OCI-LY3 (cell line): ENCODE measurements around the gene CD300H.

Experiments
- CTCF ChIP-seq: fragments of 200-600, 300-600 bp; sonication (generic); IDR thresholded peaks from 2 replicates; pipeline ENCODE4 v1.5.1; 2014; ENCODE audit warnings: antibody characterized with exemption, low read length, low read depth
- EZH2phosphoT487 ChIP-seq: fragments of 200-600 bp; shearing (Covaris generic); IDR thresholded peaks from 2 replicates; pipeline ENCODE4 v1.6.1; 2018; ENCODE audit warnings: antibody characterized with exemption, mixed run types, low read depth

GRCh38 chr17:74573169-74573568 lies 5.9 kb upstream of the CD300H start:
- TF ChIP-seq CTCF (no peak), EZH2phosphoT487 (no peak)
